GM19043 (cell line): Measurements from ENCODE around the gene MAN1C1.
"Not testable (repeated sequence)": the region's sequence is repeated elsewhere in the genome, so short reads cannot be mapped to it uniquely, and the experiment has no call there.

Experiments
- ATAC-seq: cut with Tn5 transposase; IDR thresholded peaks from one replicate; pipeline ENCODE4 v1.9.1; 2021; ENCODE audit warnings: low read depth; ENCODE audit not compliant: unreplicated experiment

MAN1C1 gene

DNA sequence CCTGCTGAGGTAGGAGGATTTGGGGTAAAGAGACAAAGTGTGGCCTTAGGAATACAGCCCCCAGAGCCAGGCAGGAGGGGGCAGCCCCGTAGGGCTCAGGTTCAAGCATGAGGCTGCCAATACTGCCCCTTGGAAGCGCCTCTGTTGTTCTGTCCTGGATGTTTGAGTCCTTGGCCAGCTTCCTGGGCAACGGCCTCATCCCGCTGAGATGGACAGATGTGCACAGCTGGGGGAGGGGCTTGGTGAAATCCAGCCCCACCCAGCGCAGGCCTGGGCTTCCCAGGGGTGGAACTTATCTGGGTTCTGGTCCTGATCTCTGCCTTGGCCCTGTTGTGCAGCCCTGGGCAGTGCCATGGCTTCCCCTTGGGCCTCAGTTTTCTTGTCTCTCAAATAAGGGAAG lies 34.8 kb upstream of the MAN1C1 start:
- no peak for ATAC-seq

DNA sequence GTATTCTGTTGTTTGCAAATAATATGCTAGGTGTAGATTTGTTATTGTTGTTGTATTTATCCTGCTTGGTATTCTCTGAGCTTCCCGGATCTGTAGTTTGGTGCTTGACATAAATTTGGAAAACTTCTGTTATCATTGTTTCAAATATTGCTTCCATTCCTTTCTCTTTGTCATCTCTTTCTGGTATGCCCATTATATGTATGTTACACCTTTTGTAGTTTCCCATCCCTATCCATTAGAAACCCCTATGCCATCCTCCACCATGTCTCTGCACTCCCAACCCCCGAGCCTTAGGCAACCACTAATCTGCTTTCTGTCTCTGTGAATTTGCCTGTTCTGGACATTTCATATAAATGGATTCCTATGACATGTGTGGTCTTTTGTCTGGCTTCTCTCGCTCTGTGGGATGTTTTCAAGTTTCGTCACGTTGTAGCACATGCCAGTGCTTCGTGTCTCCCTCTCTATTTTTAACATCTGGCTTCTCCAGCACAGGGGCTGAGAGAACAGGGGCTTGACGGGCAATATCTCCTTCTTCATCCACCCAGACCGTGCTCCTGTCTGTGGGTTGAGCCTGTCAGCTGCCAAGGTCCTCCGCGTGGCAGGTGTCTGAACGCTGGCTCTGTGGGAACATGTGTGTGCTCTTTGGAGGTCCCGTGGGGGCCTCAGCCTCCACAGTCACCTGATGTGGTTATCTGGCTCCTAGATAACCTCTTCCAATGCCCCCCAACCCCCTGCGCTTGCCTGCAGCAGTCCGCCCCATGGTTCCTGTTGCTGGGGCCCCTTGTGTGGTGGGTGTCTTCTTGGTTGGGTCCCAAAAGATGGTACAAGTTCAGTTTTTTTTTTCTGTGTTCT lies 32.8 kb upstream of the MAN1C1 start:
- ATAC-seq = no peak

DNA sequence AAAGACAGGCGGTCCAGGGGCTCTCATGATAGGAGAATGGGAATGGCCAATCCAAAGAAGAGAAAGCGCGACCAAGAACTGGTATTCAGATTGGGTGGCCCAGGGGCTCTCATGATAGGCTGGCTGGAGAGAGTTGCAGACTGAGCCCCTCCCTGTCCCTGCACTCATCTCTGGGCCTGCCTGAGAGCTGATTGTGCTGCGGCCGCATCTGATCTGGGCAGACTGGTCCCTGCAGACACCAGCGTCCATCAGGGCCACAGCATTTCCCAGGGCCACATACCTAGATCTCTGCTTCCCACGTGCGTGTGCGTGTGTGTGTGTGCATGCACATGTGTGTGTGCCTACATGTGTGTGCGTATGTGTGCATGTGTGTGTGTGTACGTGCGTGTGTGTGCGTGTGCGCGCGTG lies 30.4 kb upstream of the MAN1C1 start:
- no peak for ATAC-seq

DNA sequence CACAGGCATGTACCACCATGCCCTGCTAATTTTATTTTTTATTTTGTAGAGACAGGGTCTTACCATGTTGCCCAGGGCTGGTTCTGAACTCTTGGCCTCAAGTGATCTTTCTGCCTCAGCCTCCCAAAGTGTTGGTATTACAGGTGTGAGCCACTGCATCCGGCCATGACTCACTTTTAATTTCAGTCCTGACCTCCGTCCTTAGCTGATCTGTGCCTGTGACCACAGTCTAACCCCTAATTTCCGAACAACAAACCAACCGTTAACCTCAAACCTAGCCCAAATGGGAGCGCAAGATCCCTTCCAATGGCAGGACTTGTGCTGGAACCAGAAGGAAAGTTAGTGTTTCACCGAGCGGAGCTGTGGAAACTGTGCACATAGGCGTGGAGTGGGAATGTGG lies 29.3 kb upstream of the MAN1C1 start:
- ATAC-seq = no peak

DNA sequence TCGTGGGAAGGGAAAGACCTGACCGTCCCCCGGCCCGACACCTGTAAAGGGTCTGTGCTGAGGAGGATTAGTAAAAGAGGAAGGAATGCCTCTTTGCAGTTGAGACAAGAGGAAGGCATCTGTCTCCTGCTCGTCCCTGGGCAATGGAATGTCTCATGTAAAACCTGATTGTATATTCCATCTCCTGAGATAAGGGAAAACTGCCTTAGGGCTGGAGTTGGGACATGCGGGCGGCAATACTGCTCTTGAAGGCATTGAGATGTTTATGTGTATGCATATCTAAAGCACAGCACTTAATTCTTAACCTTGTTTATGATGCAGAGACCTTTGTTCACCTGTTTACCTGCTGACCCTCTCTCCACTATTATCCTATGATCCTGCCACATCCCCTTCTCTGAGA lies 28.4 kb upstream of the MAN1C1 start:
- not testable (repeated sequence) for ATAC-seq

DNA sequence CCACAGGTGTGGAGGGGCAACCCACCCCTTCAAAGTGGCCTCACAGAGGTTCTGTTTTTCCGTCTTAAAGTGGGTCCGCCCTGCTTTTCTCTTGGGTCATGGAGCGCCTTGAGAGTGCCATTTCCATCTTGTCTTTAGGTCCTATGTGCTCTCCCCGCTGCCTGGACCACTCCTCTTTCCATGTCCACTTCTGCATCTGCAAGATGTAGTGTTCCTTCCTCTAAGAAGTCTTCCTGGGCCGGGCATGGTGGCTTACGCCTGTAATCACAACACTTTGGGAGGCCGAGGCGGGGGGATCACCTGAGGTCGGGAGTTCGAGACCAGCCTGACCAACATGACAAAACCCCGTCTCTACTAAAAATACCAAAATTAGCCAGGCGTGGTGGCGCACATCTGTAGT lies 27.8 kb upstream of the MAN1C1 start:
- not testable (repeated sequence) for ATAC-seq

DNA sequence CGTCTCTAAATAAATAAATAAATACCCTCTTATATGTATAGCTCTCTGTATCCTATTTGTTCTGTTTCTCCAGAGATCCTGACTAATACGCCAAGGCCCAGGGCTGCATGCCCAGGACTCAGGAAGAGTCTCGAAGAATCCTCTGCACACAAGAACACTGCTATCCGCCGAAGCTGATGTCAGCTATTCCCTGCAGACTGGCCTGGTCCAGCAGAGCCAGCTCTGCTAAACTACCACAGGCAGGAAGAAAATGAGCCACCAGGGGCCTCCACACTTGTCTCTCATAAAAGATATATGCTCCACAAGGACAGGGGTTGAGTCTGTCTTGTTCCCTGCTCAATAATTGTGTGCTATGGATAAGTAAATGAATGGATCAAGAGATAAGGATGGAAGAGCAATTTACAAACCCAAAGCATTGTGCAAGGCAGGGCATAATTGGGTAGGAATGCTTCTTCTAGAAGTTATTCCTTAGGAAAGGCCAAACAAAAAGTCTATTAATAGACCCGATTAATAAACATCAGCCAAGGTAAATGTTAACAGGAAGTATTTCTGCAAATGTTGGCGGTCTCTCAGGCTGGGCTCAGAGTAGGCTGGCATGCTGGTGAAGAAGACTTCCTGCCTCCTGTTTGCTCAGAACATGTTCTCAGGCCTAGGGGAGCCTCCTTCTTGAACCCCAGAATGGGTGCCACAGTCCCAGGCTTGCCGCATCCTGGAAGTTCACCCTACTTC lies 26.3 kb upstream of the MAN1C1 start:
- no peak for ATAC-seq

DNA sequence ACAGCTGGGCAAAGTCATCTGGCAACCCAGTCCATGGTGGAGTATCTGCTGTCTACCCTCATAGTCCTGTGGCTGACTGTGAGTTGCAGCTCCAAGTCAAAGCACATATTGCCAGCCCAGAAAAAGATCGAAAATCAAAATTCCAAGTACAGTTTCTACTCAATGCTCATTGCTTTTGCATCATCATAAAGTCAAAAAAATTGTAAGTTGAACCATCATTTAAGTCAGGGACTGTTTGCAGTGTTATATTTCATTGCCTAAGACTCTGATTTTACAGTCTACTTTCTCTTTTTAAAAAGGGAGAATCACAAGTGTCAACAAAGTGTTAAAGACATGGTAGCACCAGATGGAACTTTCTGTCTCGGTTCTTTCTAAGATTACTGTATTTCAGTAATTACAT lies 22.7 kb upstream of the MAN1C1 start:
- ATAC-seq = no peak

DNA sequence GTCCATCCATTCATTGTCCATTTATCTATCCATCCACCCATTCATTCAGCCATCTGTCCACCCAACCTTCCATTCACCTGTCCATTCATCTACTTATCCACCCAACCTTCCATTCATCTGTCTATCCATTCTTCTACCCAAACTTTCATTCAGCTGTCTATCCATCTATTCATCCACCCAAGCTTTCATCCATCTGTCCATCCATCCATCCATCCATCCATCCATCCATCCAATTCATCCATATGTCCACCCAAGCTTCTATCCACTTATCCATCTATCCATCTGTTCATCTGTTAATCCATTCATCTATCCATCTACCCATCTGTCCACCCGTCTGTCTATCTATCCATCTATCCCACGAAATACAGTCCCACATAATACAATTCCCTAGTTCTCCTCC lies 21.6 kb upstream of the MAN1C1 start:
- no peak for ATAC-seq

DNA sequence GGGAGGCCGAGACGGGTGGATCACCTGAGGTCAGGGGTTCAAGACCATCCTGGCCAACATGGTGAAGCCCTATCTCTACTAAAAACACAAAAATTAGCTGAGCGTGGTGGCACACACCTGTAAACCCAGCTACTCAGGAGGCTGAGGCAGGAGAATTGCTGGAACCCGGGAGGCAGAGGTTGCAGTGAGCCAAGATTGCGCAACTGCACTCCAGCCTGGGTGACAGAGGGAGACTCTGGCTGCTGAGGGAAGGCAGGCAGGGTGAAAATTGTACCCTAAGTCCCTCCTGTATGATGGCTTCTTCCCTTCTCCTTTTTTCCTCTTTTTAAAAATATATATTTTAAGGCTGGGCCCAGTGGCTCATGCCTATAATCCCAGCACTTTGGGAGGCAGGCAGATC lies 19.9 kb upstream of the MAN1C1 start:
- not testable (repeated sequence) for ATAC-seq

DNA sequence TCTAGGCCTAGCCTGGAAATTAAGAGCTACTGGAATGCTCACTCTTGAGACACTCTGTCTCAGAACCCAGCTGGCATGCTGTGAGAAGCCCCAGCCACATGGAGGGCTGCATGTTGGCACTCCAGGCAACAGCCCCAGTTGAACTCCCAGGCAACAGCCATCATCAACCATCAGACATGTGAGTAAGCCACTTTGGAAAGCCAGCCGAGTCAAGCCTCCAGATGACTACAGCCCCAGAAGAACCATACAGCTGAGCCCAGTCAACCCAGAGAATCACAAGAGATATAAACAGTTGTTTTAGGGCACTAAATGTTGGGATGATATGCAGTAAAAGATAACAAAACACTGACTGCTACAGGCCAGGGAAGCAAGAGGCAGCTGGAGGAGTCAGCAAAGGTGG lies 17.7 kb upstream of the MAN1C1 start:
- no peak for ATAC-seq

DNA sequence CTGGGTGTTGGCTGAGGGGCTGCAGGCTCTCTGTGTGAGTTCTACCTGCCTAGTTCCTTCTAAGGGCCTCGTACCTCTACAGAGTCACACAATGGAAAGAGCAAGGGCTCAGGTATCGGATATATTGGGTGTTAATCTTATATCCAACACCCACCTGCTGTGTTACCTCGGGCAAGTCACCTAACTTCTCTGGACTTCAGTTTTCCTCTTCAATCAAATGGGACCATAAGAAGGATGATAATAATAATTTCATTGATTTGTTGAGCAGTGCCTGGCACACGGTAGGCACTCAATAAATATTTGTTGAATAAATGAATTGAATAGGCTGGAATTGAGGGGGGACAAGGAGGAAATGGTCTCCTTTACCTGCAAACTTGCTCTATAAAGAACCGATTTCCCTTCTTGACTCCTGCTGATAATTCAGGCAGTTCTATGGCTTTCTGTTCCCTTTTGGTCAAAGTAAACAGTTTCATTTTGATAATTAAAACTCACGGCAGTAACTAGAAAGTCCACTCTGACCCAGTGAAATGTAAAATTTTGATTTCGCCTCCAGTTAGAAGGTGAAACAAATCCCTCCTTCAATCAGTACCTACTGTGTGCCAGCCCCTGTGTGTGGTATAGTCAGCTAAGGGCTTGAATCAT lies 16.5 kb upstream of the MAN1C1 start:
- ATAC-seq = no peak

DNA sequence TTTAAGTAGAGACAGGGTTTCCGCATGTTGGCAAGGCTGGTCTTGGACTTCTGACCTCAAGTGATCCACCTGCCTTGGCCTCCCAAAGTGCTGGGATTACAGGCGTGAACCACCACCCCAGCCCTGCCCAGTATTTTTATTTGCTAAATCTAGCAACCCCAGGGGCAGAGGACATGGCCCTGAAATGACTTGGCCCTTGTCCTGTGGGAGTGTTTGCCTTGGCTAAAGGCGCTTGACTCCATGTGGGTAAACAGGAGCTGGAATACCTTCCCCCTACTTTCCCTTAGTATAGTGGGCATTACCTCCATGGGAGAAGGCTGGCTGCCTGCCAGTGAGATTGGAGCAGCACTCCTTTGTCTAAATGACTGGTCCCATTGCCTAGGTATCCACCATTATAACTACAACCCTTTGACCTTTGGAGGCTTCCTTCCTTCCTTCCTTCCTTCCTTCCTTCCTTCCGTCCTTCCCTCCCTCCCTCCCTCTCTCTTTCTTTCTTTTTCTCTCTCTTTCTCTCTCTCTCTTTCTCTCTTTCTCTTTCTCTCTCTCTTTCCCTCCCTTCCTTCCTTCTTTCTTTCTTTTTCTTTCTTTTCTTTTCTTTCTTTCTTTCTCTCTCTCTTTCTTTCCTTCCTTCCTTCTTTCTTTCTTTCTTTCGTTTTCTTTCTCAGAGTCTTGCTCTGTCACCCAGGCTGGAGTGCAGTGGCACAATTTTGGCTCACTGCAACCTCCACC lies 15.5 kb upstream of the MAN1C1 start:
- ATAC-seq = not testable (repeated sequence)

DNA sequence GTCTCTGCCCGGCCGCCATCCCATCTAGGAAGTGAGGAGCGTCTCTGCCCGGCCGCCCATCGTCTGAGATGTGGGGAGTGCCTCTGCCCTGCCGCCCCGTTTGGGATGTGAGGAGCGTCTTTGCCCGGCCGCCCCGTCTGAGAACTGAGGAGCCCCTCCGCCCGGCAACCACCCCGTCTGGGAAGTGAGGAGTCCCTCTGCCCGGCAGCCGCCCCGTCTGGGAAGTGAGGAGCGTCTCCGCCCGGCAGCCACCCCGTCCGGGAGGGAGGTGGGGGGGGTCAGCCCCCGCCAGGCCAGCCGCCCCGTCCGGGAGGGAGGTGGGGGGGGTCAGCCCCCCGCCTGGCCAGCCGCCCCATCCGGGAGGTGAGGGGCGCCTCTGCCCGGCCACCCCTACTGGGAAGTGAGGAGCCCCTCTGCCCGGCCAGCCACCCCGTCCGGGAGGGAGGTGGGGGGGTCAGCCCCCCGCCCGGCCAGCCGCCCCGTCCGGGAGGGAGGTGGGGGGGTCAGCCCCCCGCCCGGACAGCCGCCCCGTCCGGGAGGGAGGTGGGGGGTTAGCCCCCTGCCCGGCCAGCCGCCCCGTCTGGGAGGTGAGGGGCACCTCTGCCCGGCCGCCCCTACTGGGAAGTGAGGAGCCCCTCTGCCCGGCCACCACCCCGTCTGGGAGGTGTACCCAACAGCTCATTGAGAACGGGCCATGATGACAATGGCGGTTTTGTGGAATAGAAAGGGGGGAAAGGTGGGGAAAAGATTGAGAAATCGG lies 12.6 kb upstream of the MAN1C1 start:
- not testable (repeated sequence) for ATAC-seq

DNA sequence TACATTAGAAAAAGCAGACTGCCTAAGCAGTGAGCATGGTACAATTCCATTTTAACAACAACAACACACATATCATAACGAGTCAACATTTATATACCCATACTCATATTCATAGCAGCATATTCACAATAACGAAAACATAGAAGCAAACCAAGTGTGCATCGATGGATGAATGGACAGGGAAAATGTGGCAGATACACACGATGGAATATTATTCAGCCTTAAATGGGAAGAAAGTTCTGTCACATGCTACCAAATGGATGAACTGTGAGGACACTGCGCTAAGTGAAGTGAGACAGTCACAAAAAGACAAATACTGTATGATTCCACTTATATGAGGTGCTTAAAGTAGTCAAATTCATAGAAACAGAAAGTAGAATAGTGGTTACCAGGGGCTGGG lies 9.5 kb upstream of the MAN1C1 start:
- no peak for ATAC-seq

DNA sequence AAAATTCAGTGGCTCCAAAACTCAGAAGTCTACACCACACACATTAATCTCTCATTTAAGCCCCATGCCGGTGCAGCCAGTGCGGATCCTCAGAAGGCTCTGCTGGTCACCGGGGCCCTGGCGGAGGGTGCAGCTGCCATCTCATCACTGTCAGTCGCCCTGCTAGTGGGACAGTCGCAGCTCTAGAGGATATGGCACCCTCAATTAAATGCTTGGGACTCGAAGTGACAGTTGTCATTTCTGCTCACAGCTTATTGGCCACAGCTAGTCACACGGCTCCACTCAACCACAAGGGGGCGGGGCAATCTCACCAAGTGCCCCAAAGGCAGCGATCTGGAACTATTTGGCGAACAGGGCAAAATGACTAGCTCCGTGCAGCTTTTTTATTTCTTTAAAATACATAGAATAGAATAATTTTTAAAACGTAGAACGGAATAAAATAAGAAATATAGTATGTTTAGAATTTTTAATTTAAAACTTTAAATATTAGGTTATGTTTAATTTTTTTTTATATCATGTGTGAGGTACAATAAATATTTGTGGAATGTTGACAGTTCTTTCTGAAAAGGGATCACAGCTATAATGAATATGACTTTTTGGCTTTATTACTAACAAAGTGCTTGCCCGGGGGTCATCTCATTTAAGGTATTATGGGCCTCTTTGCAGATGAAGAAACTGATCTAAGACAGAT lies 8.0 kb upstream of the MAN1C1 start:
- ATAC-seq = no peak

DNA sequence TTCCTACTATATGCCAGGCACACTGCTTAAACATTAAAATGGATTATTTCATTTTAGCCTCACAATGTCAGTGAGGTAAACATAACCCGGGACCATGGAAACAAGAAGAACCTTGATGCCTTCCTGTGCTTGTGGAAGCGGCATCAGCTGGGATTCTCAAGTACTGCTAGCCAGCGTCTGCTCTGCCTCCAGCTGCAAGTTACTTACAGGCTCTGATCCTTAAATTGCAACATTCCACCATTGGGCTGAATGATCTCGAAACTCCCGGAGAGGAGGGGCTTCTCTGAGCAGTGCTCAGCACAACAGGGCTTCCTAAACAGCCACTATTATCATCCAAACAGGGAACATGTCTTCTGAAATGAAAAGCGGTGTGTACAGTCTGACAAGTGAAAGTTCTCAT lies 6.7 kb upstream of the MAN1C1 start:
- no peak for ATAC-seq

DNA sequence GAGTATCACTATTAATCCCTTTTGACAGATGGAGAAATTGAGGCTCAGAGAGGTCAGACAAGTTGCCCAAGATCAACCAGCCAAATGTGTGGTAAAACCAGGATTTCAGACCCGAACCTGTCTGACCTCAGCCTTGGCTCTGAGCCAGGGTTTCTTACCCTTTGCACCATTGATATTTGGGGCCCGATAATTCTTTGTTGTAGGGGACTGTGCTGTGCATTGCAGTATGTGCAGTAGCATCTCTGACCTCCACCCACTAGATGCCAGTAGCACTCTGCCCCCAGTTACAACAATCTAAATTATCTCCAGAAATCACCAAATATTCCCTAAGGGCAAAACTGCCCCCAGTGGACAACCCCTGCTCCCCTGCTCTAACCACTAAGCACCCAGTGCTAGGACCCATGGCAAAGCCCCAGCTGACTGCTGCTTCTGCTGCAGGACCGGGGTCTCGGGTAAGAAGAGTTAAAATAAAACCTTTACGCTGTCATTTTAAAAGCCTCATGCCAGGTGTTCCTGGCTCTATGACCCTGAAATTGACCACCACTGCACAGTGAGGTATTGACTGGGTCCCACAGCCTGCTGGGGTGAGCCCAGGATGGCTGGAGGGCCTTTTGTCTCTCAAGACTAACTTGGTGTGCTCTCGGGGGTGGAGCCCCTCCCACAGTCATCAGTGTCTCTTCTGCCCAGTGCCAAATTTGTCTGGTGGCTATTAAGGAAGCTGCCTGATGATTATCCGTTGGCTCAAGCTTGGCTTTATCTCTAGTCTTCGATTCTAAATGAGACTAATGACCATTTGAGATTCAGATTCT lies 5.6 kb upstream of the MAN1C1 start:
- no peak for ATAC-seq

DNA sequence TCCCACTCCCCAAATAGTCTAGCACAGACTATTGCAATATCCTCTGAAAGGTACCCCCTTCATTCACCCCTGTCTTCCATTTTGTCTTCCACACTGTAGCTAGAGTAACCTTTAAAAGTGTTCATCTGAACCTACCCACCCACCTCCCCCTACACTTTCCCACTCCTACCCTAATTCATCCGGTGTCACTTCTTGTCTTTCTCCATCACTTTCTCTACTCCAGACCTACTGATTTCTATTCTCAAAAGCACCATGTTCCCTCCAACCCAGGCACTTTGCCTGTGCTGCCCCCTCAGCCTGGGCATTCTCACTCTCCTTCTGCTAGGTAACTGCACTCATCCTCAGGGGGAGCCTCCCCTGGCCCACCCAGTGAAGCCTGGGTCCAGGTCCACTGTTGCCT lies 4.7 kb upstream of the MAN1C1 start:
- ATAC-seq = no peak
